Nephron (organoid): Measurements from ENCODE around the gene ADCY4.

Source experiments
- H3K27ac Mint-ChIP-seq, 3 experiments: 2 replicates each; pipeline ENCODE4 v1.8.0; 2020; ENCODE audit warnings: mixed read lengths in 3 of 3, mild to moderate bottlenecking in 2 of 3, moderate library complexity in 1 of 3
- H3K27me3 Mint-ChIP-seq: 2 replicates; pipeline ENCODE4 v1.8.0; 2021; ENCODE audit warnings: low read depth, mild to moderate bottlenecking, moderate library complexity, mixed read lengths
- H3K36me3 Mint-ChIP-seq: 2 replicates; pipeline ENCODE4 v1.8.0; 2020; ENCODE audit warnings: low read depth, mixed read lengths
- H3K4me1 Mint-ChIP-seq: 2 replicates; pipeline ENCODE4 v1.8.0; 2020; ENCODE audit warnings: mixed read lengths
- H3K4me3 Mint-ChIP-seq, 3 experiments: 2 replicates each; pipeline ENCODE4 v1.8.0; 2020; ENCODE audit warnings: mild to moderate bottlenecking in 3 of 3, mixed read lengths in 3 of 3, moderate library complexity in 2 of 3
- H3K9me3 Mint-ChIP-seq: 2 replicates; pipeline ENCODE4 v1.8.0; 2020; ENCODE audit warnings: mixed read lengths
- CTCF ChIP-seq, 3 experiments: fragments of 200-600 bp; sonication (generic); IDR thresholded peaks; one replicate each; pipeline ENCODE4 v1.5.0; 2021; ENCODE audit warnings: antibody characterized with exemption in 3 of 3; ENCODE audit not compliant: unreplicated experiment in 3 of 3

The ADCY4 gene

GRCh38 chr14:24277606-24278321 is 57.1 kb downstream of the ADCY4 start:
- H3K27ac Mint-ChIP-seq: no peak overlapping the region
- no peak overlapping the region for H3K4me3 Mint-ChIP-seq
- H3K4me1 Mint-ChIP-seq: no peaks in the 10 kb centered on the region
- TF ChIP-seq CTCF (IDR thresholded peaks at IDR 0.05; ENCODE audit: unreplicated experiment in 3 of 3): no peak
- no peaks in the 10 kb centered on the region for H3K27me3 Mint-ChIP-seq
- no peaks in the 10 kb centered on the region for H3K9me3 Mint-ChIP-seq
- no peaks in the 10 kb centered on the region for H3K36me3 Mint-ChIP-seq

GRCh38 chr14:24277071-24277470 is 57.8 kb downstream of the ADCY4 start:
- H3K36me3 Mint-ChIP-seq: no peaks in the 10 kb centered on the region
- no peaks in the 10 kb centered on the region for H3K9me3 Mint-ChIP-seq
- no peak overlapping the region for H3K27ac Mint-ChIP-seq
- H3K4me1 Mint-ChIP-seq: peaks cover 7% of the 10 kb centered on the region
- no peak for TF ChIP-seq CTCF (IDR thresholded peaks at IDR 0.05; ENCODE audit: unreplicated experiment in 3 of 3)
- no peaks in the 10 kb centered on the region for H3K27me3 Mint-ChIP-seq
- no peak overlapping the region for H3K4me3 Mint-ChIP-seq

- Mint-ChIP-seq H3K4me3 (no peak overlapping the region), H3K36me3 (no peaks in the 10 kb centered on the region), H3K4me1 (peaks cover 14% of the 10 kb centered on the region), H3K9me3 (no peaks in the 10 kb centered on the region), H3K27me3 (no peaks in the 10 kb centered on the region), H3K27ac (no peak overlapping the region)
- TF ChIP-seq CTCF (IDR thresholded peaks at IDR 0.05; ENCODE audit: unreplicated experiment in 3 of 3): no peak
Measured at GRCh38 chr14:24274101-24274543, 60.7 kb downstream of the ADCY4 start.

- Mint-ChIP-seq H3K4me1 (peaks cover 14% of the 10 kb centered on the region), H3K27ac (peak overlapping the region in 2 of 3 experiments; percentile 8 to 33), H3K9me3 (no peaks in the 10 kb centered on the region), H3K4me3 (peak overlapping the region; percentile 68 to 82 (median 78)), H3K36me3 (no peaks in the 10 kb centered on the region), H3K27me3 (no peaks in the 10 kb centered on the region)
- TF ChIP-seq CTCF (IDR thresholded peaks at IDR 0.05; ENCODE audit: unreplicated experiment in 3 of 3): peak in 1 of 3 experiments; percentile 16
Measured at GRCh38 chr14:24273422-24273998, 61.4 kb downstream of the ADCY4 start.

GRCh38 chr14:24272467-24272866 is 62.4 kb downstream of the ADCY4 start:
- H3K27me3 Mint-ChIP-seq: no peaks in the 10 kb centered on the region
- H3K4me3 Mint-ChIP-seq: peak overlapping the region; percentile 90 to 92 (median 91)
- peaks cover 14% of the 10 kb centered on the region for H3K4me1 Mint-ChIP-seq
- H3K36me3 Mint-ChIP-seq: no peaks in the 10 kb centered on the region
- H3K9me3 Mint-ChIP-seq: no peaks in the 10 kb centered on the region
- no peak for TF ChIP-seq CTCF (IDR thresholded peaks at IDR 0.05; ENCODE audit: unreplicated experiment in 3 of 3)
- H3K27ac Mint-ChIP-seq: peak overlapping the region; percentile 46 to 88 (median 78)
